GM18519 (cell line): ENCODE data around the gene TRMT44.

Source experiments
- ATAC-seq: cut with Tn5 transposase; IDR thresholded peaks from one replicate; pipeline ENCODE4 v1.9.1; 2021; ENCODE audit warnings: mild to moderate bottlenecking, moderate library complexity; ENCODE audit not compliant: unreplicated experiment, low FRiP score

Gene TRMT44

GRCh38 chr4:8434251-8435073 lies 6.1 kb upstream of the TRMT44 start:
- ATAC-seq = no peak

- no peak for ATAC-seq
Observed at GRCh38 chr4:8435656-8436121, 4.9 kb upstream of the TRMT44 start.

GRCh38 chr4:8437281-8437680 lies 3.3 kb upstream of the TRMT44 start:
- no peak for ATAC-seq

GRCh38 chr4:8438743-8439142 lies 1.8 kb upstream of the TRMT44 start:
- no peak for ATAC-seq

- no peak for ATAC-seq
Observed at GRCh38 chr4:8439168-8439567, 1.4 kb upstream of the TRMT44 start.

GRCh38 chr4:8439914-8440491 lies 574 bp upstream of the TRMT44 start:
- ATAC-seq = peak; percentile 30

GRCh38 chr4:8441499-8442091 lies 1.0 kb downstream of the TRMT44 start:
- ATAC-seq = no peak

GRCh38 chr4:8442596-8443358 lies 2.2 kb downstream of the TRMT44 start:
- ATAC-seq = no peak

- ATAC-seq = no peak
Observed at GRCh38 chr4:8443801-8444200, 3.2 kb downstream of the TRMT44 start.

- ATAC-seq = no peak
Observed at GRCh38 chr4:8446122-8446521, 5.5 kb downstream of the TRMT44 start.

- no peak for ATAC-seq
Observed at GRCh38 chr4:8451440-8452182, 11.0 kb downstream of the TRMT44 start.

GRCh38 chr4:8453957-8454356 lies 13.4 kb downstream of the TRMT44 start:
- no peak for ATAC-seq

- ATAC-seq = no peak
Observed at GRCh38 chr4:8457646-8458252, 17.2 kb downstream of the TRMT44 start.

GRCh38 chr4:8459867-8460445 lies 19.4 kb downstream of the TRMT44 start:
- no peak for ATAC-seq

GRCh38 chr4:8461086-8461485 lies 20.5 kb downstream of the TRMT44 start:
- ATAC-seq = no peak

GRCh38 chr4:8461616-8462015 lies 21.0 kb downstream of the TRMT44 start:
- no peak for ATAC-seq

GRCh38 chr4:8463811-8464210 lies 23.2 kb downstream of the TRMT44 start:
- no peak for ATAC-seq

- no peak for ATAC-seq
Observed at GRCh38 chr4:8464381-8464780, 23.8 kb downstream of the TRMT44 start.
